HAP-1 (cell line): ENCODE measurements around the gene DENND1B.
"Not testable (repeated sequence)": the region's sequence is repeated elsewhere in the genome, so short reads cannot be mapped to it uniquely, and the experiment has no call there.

Experiments
- DNase-seq, 2 experiments: peaks; one replicate each; pipeline ENCODE4 v3.0.0-alpha.2; 2016 to 2020; ENCODE audit warnings: low spot score in 2 of 2
- H3K27me3 ChIP-seq: fragments of 250-450 bp; sonication (Bioruptor Pico); 2 replicates; pipeline ENCODE4 v1.5.1; 2020; ENCODE audit warnings: low read depth, mild to moderate bottlenecking, moderate library complexity
- H3K36me3 ChIP-seq: fragments of 250-450 bp; sonication (Bioruptor Pico); replicated peaks from 2 replicates; pipeline ENCODE4 v1.5.1; 2020; ENCODE audit warnings: mild to moderate bottlenecking
- H3K4me1 ChIP-seq: fragments of 250-450 bp; sonication (Bioruptor Pico); 2 replicates; pipeline ENCODE4 v1.5.1; 2020; ENCODE audit warnings: mild to moderate bottlenecking
- H3K4me3 ChIP-seq: fragments of 250-450 bp; sonication (Bioruptor Pico); 2 replicates; pipeline ENCODE4 v1.5.1; 2020; ENCODE audit warnings: mild to moderate bottlenecking, moderate library complexity
- H3K9me3 ChIP-seq: fragments of 250-450 bp; sonication (Bioruptor Pico); 2 replicates; pipeline ENCODE4 v1.5.1; 2020; ENCODE audit warnings: mild to moderate bottlenecking, moderate library complexity
- in situ Hi-C: fragments of 300-500 bp; cut with MboI; formaldehyde crosslinking; loops from 3 replicates; pipeline ENCODE4 v1.14.3; 2020; ENCODE audit warnings: low sequenced_read_pairs, inconsistent platforms, mixed read lengths

Gene DENND1B

GRCh38 chr1:197557302-197557701 lies 218.0 kb downstream of the DENND1B start:
- H3K27me3 ChIP-seq, result no peaks in the 10 kb centered on the region
- in situ Hi-C loops, result no loop called here
- no peaks in the 10 kb centered on the region for H3K9me3 ChIP-seq
- no peak overlapping the region for H3K4me3 ChIP-seq
- DNase-seq, result no peak
- no peaks in the 10 kb centered on the region for H3K36me3 ChIP-seq
- no peaks in the 10 kb centered on the region for H3K4me1 ChIP-seq

- no peak for DNase-seq
- Histone ChIP-seq H3K27me3 (no peaks in the 10 kb centered on the region), H3K36me3 (no peaks in the 10 kb centered on the region), H3K9me3 (no peaks in the 10 kb centered on the region), H3K4me3 (no peak overlapping the region), H3K4me1 (no peaks in the 10 kb centered on the region)
- in situ Hi-C loops, result no loop called here
These were observed 222.0 kb downstream of the DENND1B start for GRCh38 chr1:197553281-197553680.

- in situ Hi-C loops, result loop anchor here (25.0 kb wide), 1 partner anchor 1140 kb away; no protein-coding TSS in a partner anchor
- Histone ChIP-seq H3K36me3 (no peaks in the 10 kb centered on the region), H3K27me3 (no peaks in the 10 kb centered on the region), H3K4me1 (no peaks in the 10 kb centered on the region), H3K9me3 (no peaks in the 10 kb centered on the region), H3K4me3 (no peak overlapping the region)
- no peak for DNase-seq
These were observed 228.3 kb downstream of the DENND1B start for GRCh38 chr1:197546989-197547388.

GRCh38 chr1:197544553-197544952 lies 230.7 kb downstream of the DENND1B start:
- no peaks in the 10 kb centered on the region for H3K27me3 ChIP-seq
- in situ Hi-C loops, result loop anchor here (25.0 kb wide), 1 partner anchor 1143 kb away; no protein-coding TSS in a partner anchor
- H3K4me3 ChIP-seq, result no peak overlapping the region
- no peak for DNase-seq
- H3K9me3 ChIP-seq, result no peaks in the 10 kb centered on the region
- H3K36me3 ChIP-seq, result no peaks in the 10 kb centered on the region
- H3K4me1 ChIP-seq, result no peaks in the 10 kb centered on the region

- DNase-seq, result no peak
- in situ Hi-C loops, result loop anchor here (25.0 kb wide), 1 partner anchor 1143 kb away; no protein-coding TSS in a partner anchor
These were observed 231.2 kb downstream of the DENND1B start for GRCh38 chr1:197544130-197544529.

GRCh38 chr1:197541411-197541810 lies 233.9 kb downstream of the DENND1B start:
- Histone ChIP-seq H3K4me3 (no peak overlapping the region), H3K9me3 (no peaks in the 10 kb centered on the region), H3K4me1 (no peaks in the 10 kb centered on the region), H3K36me3 (no peaks in the 10 kb centered on the region), H3K27me3 (no peaks in the 10 kb centered on the region)
- no peak for DNase-seq
- in situ Hi-C loops, result loop anchor here (25.0 kb wide), 1 partner anchor 1146 kb away; no protein-coding TSS in a partner anchor

More at GRCh38 chr1:197544130-197544529, 231.2 kb downstream of the DENND1B start:
- Histone ChIP-seq H3K9me3 (no peaks in the 10 kb centered on the region), H3K36me3 (no peaks in the 10 kb centered on the region), H3K27me3 (no peaks in the 10 kb centered on the region), H3K4me3 (no peak overlapping the region), H3K4me1 (no peaks in the 10 kb centered on the region)

DNA sequence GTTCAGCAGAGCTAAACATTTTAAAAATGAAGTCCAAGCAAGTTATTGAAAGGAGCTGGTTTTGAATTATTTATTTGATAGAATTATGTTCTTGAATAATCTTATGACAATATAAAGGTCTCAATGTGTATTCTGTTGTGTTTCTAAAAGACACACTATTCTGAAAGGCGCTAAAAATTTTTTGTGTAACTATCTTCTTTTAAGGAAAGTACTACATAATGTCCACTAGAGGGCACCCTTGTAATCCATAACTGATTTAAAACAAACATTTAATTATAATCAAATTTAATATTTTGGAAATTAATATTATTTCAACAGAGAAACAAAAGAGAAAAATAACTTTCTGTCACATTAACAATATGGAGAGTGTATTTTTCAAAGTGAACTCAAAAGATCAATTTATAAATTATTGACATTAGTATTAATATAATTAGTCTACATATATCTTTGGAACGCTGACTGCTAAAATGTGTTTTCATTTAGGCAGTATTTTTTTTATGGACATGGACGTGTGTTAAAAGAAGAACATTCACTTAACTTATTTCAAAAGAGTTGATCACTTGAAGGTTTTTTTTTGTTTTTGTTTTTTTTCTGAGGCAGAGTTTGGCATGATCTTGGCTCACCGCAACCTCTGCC lies 248.4 kb downstream of the DENND1B start:
- no peaks in the 10 kb centered on the region for H3K4me1 ChIP-seq
- H3K36me3 ChIP-seq, result no peaks in the 10 kb centered on the region
- peak in 1 of 2 experiments; percentile 47 for DNase-seq
- no peaks in the 10 kb centered on the region for H3K27me3 ChIP-seq
- H3K9me3 ChIP-seq, result no peaks in the 10 kb centered on the region
- in situ Hi-C loops, result loop anchor here (10.0 to 25.0 kb wide), 2 partner anchors 388 to 1160 kb away; partner anchors contain the start of gene LHX9
- H3K4me3 ChIP-seq, result no peak overlapping the region

GRCh38 chr1:197521118-197521739 lies 254.1 kb downstream of the DENND1B start:
- Histone ChIP-seq H3K4me1 (peaks cover 17% of the 10 kb centered on the region), H3K9me3 (no peaks in the 10 kb centered on the region), H3K27me3 (no peaks in the 10 kb centered on the region), H3K36me3 (no peaks in the 10 kb centered on the region), H3K4me3 (no peak overlapping the region)
- in situ Hi-C loops, result loop anchor here (10.0 kb wide), 1 partner anchor 394 kb away; the partner anchor contains the start of gene LHX9
- DNase-seq, result peak; percentile 56 to 57

GRCh38 chr1:197519741-197520334 lies 255.4 kb downstream of the DENND1B start:
- in situ Hi-C loops, result loop anchor here (10.0 kb wide), 1 partner anchor 395 kb away; the partner anchor contains the start of gene LHX9
- Histone ChIP-seq H3K9me3 (no peaks in the 10 kb centered on the region), H3K36me3 (no peaks in the 10 kb centered on the region), H3K27me3 (no peaks in the 10 kb centered on the region), H3K4me3 (no peak overlapping the region), H3K4me1 (peaks cover 17% of the 10 kb centered on the region)
- peak in 1 of 2 experiments; percentile 21 for DNase-seq

DNA sequence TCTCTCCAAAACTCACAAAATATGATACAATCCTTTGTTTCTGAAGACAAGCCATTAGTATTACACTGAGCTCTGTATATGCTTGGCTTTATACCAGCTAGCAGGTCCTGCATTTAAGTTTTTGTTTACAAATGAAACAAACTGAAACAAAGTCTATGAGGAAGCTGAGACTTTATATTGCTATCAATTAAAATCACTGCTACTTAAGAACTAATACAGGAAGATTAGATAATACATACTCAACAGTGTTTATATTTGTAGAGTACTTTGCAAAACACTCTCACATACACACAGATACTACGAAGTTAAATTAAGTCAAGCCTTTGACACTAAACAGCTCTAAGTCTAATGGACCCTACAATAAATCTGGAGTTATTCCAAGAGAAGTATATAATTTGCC lies 259.9 kb downstream of the DENND1B start:
- no peak for DNase-seq
- H3K9me3 ChIP-seq, result no peaks in the 10 kb centered on the region
- no peaks in the 10 kb centered on the region for H3K36me3 ChIP-seq
- no peaks in the 10 kb centered on the region for H3K27me3 ChIP-seq
- peaks cover 17% of the 10 kb centered on the region for H3K4me1 ChIP-seq
- in situ Hi-C loops, result no loop called here
- no peak overlapping the region for H3K4me3 ChIP-seq

DNA sequence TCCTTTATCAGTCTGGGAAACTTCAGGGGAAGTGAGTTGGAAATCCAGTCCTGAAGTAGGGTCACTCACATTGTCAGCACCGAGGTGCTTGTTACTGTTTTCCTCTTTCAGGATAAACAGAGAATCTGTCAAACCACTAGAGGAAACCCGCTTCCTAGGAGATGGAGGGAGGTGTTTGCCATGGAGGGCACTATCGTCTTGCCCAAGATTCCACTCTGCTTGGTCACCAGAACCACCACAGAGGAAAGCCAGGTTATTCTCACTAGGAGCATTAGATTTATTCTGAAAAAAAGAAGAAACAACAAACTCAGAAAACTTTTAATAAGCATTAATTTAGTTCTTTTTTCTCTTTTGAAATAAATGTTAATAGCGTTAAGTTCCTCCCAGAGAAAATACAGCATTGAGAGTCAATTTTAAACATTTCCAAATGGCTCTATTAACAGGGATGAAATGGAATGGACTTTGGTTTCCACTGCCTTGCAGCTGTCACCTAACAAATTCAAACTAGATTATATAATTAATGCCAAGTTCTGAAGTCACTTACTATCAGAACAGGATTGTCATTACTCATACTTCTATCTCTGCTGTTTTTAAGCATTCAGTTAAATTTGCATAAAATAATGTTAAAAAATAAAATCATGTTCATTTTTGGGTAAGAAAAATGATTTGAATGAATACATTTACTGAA lies 264.4 kb downstream of the DENND1B start:
- no peaks in the 10 kb centered on the region for H3K27me3 ChIP-seq
- H3K9me3 ChIP-seq, result no peaks in the 10 kb centered on the region
- no peak overlapping the region for H3K4me3 ChIP-seq
- H3K36me3 ChIP-seq, result no peaks in the 10 kb centered on the region
- no peaks in the 10 kb centered on the region for H3K4me1 ChIP-seq
- no peak for DNase-seq
- in situ Hi-C loops, result no loop called here

GRCh38 chr1:197496722-197497121 lies 278.6 kb downstream of the DENND1B start:
- Histone ChIP-seq H3K27me3 (no peaks in the 10 kb centered on the region), H3K36me3 (no peaks in the 10 kb centered on the region), H3K4me1 (no peaks in the 10 kb centered on the region; the same call in 1 of the 2 replicates), H3K9me3 (no peaks in the 10 kb centered on the region; the same call in 1 of the 2 replicates), H3K4me3 (no peak overlapping the region)
- in situ Hi-C loops, result no loop called here
- DNase-seq, result no peak

DNA sequence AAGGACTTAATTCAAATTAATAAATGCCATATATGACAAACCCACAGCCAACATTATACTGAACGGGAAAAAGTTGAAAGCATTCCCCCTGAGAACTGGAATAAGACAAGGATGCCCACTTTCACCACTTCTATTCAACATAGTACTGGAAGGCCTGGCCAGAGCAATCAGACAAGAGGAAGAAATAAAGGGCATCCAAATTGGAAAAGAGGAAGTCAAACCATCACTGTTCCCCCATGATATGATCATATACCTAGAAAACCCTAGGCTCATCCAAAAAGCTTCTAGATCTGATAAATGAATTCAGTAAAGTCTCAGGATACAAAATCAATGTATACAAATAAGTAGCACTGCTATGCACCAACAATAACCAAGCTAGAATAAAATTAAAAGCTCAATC lies 283.8 kb downstream of the DENND1B start:
- H3K9me3 ChIP-seq, H3K4me3 ChIP-seq, DNase-seq, H3K36me3 ChIP-seq, H3K4me1 ChIP-seq, in situ Hi-C loops, H3K27me3 ChIP-seq: not testable (repeated sequence)
